GM21381 (cell line): ENCODE results near the gene TTC39A.
"Not testable (repeated sequence)": the region's sequence is repeated elsewhere in the genome, so short reads cannot be mapped to it uniquely, and the experiment has no call there.

Experiments
- ATAC-seq: cut with Tn5 transposase; IDR thresholded peaks from one replicate; pipeline ENCODE4 v1.9.1; 2021; ENCODE audit warnings: mild to moderate bottlenecking, moderate library complexity; ENCODE audit not compliant: unreplicated experiment

Gene TTC39A

DNA sequence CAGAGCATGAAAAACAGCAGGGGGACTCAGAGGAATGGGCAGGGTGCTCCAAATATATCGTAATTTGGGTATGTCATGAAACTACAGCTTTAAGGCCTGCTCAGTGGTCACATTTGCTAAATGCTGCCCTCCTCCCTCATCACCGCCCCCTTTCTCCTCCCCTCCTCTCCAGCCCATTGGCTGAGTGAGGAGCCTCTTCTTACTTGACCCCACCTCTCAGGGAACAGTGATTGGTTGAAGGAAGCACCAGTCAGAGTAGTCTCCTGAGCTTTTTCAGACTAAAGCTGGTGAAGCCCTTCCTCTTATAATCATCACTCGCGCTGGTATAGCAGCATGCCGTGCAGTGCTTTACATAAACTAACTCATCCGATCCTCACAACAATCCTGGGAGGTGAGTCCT, 10.0 kb upstream of the TTC39A start:
- no peak for ATAC-seq

- ATAC-seq: no peak
Observed at GRCh38 chr1:51336711-51337110, 6.3 kb upstream of the TTC39A start.

- ATAC-seq: no peak
Observed at GRCh38 chr1:51336004-51336403, 5.6 kb upstream of the TTC39A start.

DNA sequence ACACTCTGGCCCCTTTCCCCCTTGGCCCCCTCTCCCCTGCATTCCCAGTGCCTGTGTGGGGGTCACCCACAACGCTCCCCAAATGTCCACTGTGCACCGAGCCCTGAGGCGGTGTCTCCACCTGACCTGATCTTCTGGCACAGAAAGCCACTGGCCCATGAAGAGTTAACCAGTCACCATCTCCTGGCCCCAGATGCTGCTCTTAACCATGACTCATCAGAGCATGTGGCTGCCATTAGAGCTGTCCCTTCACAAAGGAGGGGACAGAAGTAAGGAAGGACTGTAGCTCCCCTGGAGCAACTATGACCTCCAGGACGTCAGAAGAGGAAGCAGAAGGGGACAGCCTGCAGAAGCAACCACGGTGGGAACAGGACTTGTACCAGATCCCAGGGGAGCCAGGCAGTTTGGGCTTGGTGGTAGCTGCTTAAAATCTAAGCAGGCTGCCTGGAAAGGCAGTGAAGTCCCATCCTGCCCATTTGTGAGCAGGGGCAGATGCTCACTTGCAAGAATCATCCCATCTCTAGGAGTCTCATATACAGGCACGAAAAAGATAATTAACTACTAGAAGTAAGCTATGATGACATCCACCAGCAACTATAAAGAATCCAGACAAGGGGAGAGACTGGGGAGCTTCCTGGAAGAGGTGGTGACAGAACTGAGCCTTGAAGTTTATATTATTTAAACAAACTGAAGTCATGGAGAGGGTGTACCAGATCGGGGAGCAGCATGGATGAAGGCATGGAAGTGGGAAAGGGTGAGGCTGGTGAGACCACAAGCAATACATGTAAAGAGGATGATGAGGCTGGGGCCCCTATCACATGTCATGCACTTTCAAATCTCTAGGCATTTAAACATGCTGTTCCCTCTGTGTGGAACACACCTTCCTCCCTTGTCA, 1.1 kb upstream of the TTC39A start:
- ATAC-seq: no peak

DNA sequence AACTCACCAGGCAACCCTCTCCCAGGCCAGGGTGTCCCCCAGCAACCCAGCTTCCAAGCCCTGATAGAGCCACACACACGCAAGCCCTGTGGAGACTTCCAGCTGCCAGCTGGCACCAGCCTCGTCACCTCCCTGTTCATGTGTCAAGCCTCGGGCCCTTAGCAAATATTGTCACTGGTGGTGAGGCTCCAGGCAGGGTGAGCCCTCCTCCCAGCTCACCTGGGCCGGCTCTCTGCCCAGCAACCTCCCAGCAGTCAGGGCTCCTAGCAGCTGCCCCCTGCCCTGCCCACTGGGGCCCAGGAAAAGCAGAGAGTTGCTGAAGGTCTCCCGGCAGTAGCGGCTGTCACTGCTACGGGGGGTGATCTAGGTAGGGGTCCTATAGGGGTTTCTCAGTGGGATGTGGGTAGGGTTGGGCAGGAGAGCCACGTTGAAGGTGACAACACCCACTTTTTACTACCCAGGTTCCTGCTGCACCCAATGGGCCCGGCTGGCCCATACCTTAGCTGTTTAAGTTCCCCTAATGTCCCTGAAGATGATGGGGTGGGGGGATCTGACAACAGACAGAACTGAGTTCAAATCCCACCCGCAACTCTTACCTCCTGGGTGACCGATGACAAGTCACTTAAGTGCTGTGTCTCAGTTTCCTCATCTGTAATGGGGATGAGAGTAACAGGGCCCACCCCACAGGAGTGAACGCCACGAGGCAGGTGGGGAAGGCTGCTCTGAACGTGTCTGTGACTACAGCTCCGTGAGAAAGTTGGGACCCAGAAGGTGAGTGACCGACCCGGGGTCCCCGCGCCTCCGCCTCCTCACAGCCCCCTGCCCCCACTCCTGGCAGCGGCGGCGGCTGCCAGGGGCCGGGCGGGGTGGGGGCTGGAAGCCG, 678 bp downstream of the TTC39A start:
- no peak for ATAC-seq

- ATAC-seq: no peak
Observed at GRCh38 chr1:51328926-51329325, 1.4 kb downstream of the TTC39A start.

- no peak for ATAC-seq
Observed at GRCh38 chr1:51328279-51328678, 2.1 kb downstream of the TTC39A start.

DNA sequence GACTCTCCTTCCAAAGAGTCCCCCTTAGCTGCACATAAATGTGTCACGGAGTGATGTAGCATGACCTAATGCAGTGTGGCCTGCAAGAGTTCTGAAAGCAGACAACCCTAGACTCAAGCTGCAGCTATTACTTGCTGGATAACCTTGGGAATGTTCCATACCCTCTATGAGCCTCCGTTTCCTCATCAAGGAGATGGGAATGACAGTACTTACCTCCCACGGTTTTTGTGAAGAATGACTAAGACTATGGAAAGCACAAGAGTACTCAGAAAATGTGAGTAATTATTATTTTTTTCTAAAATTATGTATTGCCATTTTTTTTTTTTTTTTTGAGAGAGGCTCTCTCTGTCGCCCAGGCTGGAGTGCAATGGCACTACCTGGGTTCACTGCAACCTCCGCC, 3.0 kb downstream of the TTC39A start:
- no peak for ATAC-seq

GRCh38 chr1:51326839-51327238, 3.5 kb downstream of the TTC39A start:
- no peak for ATAC-seq

GRCh38 chr1:51325878-51326755, 4.2 kb downstream of the TTC39A start:
- ATAC-seq: no peak

DNA sequence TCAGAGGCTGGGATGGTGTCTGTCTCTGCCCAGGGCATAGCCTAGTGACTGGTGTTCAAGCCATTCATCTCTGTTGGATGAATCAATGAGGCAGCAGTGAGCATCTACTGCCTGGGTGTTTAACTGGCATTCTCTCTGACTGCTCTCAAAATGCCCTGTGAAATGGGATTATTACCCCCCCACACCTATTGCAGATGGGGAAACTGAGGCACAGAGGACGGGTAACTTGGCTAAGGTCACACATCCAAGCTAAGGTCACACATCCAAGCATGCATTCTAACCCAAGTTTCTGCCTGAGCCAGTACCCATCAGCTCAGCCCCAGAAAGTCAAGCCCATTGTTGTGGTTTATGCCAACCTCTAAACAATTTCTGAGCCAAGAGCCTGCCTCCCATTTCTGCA, 5.0 kb downstream of the TTC39A start:
- ATAC-seq: no peak

GRCh38 chr1:51325011-51325385, 5.4 kb downstream of the TTC39A start:
- ATAC-seq: not testable (repeated sequence)

DNA sequence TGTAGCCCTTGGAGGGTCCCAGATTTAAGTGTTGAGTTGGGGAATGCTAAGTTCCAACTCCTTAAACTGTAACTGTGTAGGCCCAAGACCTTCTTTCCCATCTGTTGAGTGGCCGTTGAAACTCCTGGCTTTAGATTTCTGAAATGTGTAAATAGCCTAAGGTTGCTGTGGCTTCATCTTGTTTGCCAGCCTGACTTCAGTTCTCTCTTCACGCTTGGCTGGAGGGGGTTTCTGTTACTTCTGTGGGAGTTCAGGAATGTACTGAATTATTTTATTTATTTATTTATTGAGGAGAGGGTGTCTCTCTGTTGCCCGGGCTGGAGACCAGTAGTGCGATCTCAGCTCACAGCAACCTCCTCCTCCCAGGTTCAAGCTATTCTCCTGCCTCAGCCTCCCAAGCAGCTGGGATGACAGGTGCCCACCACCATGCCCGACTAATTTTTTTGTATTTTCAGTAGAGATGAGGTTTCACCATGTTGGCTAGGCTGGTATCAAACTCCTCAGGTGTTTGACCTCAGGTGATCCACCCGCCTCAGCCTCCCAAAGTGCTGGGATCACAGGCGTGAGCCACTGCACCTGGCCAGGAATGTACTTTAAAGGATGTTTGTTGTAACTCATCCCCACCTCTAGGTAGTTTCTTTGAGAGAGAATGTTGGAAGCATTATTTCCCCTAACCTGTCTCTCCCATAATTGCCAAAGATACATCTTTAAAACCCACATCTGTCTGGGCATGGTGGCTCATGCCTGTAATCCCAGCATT, 5.9 kb downstream of the TTC39A start:
- no peak for ATAC-seq

GRCh38 chr1:51323778-51324177, 6.6 kb downstream of the TTC39A start:
- ATAC-seq: no peak

DNA sequence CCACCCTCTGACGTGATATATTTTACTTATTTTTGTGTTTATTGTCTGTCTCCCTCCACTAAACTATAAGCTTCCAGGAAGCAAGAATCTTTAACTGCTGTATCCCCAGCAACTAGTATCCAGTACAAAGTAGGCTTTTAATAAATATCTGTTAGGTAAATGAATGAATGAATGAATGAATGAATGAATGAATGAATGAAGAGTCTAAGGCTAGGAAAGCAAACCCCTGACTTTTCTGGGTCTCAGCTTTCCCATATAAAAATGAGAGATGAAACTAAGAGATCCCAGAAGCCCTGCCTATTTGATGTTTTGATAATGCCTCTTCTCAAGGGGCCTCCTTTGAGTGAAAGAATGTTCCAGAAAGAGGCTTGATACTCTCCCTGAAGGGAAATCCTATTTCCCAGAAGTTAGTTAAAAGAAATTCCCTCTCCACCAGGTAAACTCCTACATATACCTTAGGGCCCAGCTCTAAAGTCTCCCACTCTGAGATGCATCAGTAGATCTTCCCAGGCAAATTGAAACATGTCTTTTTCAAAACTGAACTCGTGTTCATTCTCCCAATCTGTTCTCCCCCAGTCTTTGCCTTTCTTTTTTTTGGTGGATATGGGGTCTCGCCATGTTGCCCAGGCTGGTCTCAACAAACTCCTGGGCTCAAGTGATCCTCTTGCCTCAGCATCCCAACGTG, 7.8 kb downstream of the TTC39A start:
- ATAC-seq: no peak

DNA sequence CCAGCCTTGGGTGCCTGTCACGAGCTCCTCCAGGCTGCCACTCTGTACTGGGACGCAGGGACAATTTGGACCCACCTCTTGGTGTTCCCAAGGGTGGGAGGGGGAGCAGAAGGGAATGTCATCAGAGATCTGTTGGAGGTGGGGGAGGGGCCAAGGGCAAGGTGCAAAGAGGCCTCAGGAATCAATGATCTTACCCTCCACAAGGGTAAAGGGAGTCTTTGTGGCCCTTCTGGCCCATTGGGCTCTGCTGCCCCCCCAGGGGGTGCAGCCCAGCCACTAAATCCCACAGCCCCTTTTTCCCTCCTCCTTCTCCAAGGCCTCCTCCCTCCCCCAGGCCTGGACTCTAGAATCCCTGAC, 8.5 kb downstream of the TTC39A start:
- no peak for ATAC-seq

DNA sequence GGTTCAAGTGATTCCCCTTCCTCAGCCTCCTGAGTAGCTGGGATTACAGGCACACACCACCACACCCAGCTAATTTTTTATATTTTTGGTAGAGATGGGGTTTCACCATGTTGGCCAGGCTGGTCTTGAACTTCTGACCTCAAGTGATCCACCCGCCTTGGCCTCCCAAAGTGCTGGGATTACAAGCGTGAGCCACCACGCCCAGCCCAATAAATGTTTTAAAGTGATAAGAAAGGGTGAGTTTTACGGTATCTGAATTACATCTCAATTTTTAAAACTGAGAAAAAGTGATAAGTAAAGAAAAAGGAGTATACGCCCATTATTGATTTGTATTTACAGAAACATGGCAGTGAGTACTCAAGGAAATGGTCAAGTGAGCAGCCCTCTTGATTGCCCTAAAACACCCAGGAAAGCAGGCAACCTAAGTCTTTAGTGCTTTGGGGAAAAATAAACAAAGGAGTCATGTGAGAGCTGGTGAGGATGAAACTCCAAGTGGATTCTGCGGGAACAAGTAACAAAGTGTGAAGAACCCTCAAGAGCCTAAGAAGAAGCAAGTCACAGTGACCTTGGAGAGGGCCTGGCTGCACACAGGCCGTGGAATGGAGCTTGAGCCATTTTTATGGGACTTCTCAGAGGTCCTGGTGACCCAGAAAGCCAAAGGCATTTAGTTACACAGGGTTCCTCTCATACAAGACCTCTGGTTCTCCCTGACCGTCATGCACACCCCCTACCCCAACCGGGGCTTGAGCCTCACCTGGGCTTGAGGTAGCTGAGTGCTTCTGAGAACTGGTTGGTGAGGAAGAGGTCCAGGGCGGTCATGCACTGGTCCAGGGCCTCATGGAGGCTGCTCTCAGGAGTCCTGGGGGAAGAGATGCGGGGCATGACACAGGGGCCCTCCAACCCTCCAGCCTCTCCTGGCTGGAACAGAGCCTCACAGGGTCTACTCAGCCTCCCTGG, 9.1 kb downstream of the TTC39A start:
- no peak for ATAC-seq

GRCh38 chr1:51317798-51318197, 12.6 kb downstream of the TTC39A start:
- no peak for ATAC-seq

- no peak for ATAC-seq
Observed at GRCh38 chr1:51316846-51317120, 13.6 kb downstream of the TTC39A start.
